CD8-positive, alpha-beta memory T cell (primary cell): ENCODE results near the gene ARIH1. TPM values are rescaled to one million over a fixed set of nuclear protein-coding genes. Genes with fewer than 3 reads are reported as not detected.

ENCODE experiments used
- CTCF ChIA-PET: fragments of 350-600 bp; sonication (Branson Sonifier 250); formaldehyde crosslinking; loops from one replicate; lab custom pipeline; 2021; ENCODE audit warnings: antibody characterized with exemption; lab: Charles Lee
- POLR2A ChIA-PET: fragments of 350-600 bp; sonication (Branson Sonifier 250); formaldehyde crosslinking; loops from one replicate; lab custom pipeline; 2021; ENCODE audit warnings: antibody characterized with exemption; lab: Charles Lee
- DNase-seq, 5 donors: peaks; one replicate each; pipeline versions ENCODE4 v3.0.0 to v3.0.0-alpha.2; 2020 to 2022; ENCODE audit warnings: mixed read lengths in 1 of 5
- H3K27ac ChIP-seq: one replicate; pipeline ENCODE4 v1.7.0; 2013; ENCODE audit warnings: low read depth, mild to moderate bottlenecking, low read length, moderate library complexity
- H3K27me3 ChIP-seq: 2 replicates; pipeline ENCODE4 v1.7.0; 2013; ENCODE audit warnings: low read length, mild to moderate bottlenecking; ENCODE audit not compliant: insufficient read depth, poor library complexity, severe bottlenecking
- H3K36me3 ChIP-seq: 2 replicates; pipeline ENCODE4 v1.7.0; 2013; ENCODE audit warnings: mild to moderate bottlenecking, low read length, moderate library complexity; ENCODE audit not compliant: insufficient read depth
- H3K4me1 ChIP-seq: 2 replicates; pipeline ENCODE4 v1.7.0; 2013; ENCODE audit warnings: mild to moderate bottlenecking, low read length, moderate library complexity; ENCODE audit not compliant: insufficient read depth
- H3K4me3 ChIP-seq: 2 replicates; pipeline ENCODE4 v1.7.0; 2013; ENCODE audit warnings: mild to moderate bottlenecking, low read length
- H3K9me3 ChIP-seq: 2 replicates; pipeline ENCODE4 v1.7.0; 2013; ENCODE audit warnings: mild to moderate bottlenecking, low read length
- H3K27ac Mint-ChIP-seq, 8 donors: one replicate each; pipeline ENCODE4 v1.8.0; 2020 to 2021; ENCODE audit warnings: mixed read lengths in 8 of 8, mild to moderate bottlenecking in 6 of 8, inconsistent platforms in 3 of 8, moderate library complexity in 3 of 8
- H3K27me3 Mint-ChIP-seq, 2 donors: one replicate each; pipeline ENCODE4 v1.8.0; 2020 to 2021; ENCODE audit warnings: mixed read lengths in 2 of 2, mild to moderate bottlenecking in 1 of 2, moderate library complexity in 1 of 2
- H3K36me3 Mint-ChIP-seq, 3 donors: one replicate each; pipeline ENCODE4 v1.8.0; 2020 to 2021; ENCODE audit warnings: mixed read lengths in 3 of 3, inconsistent platforms in 1 of 3, mild to moderate bottlenecking in 1 of 3
- H3K4me1 Mint-ChIP-seq, 3 donors: one replicate each; pipeline ENCODE4 v1.8.0; 2020 to 2021; ENCODE audit warnings: mixed read lengths in 3 of 3, inconsistent platforms in 1 of 3, mild to moderate bottlenecking in 1 of 3
- H3K4me3 Mint-ChIP-seq, 7 donors: one replicate each; pipeline ENCODE4 v1.8.0; 2020 to 2021; ENCODE audit warnings: mixed read lengths in 7 of 7, mild to moderate bottlenecking in 6 of 7, moderate library complexity in 4 of 7, inconsistent platforms in 2 of 7
- H3K9me3 Mint-ChIP-seq, 5 donors: one replicate each; pipeline ENCODE4 v1.8.0; 2020 to 2022; ENCODE audit warnings: mixed read lengths in 5 of 5, mild to moderate bottlenecking in 3 of 5, moderate library complexity in 2 of 5, inconsistent platforms in 1 of 5
- polyA plus RNA-seq: library from polyadenylated mRNA; unstranded; fragments of 300-500 nt; fragmentation: Illumina TruSeq; gene quantifications from one replicate; pipeline ENCODE4 v1.2.3, GENCODE V29; 2021
- total RNA-seq, 2 experiments: library from RNA; stranded (reverse); gene quantifications; one replicate each; pipeline ENCODE4 v1.2.3, GENCODE V29; 2021

ARIH1 gene
- total and polyA plus RNA-seq, 3 experiments from 2014 or later, result 24.3 to 164 (median 153) TPM

GRCh38 chr15:72541674-72542073 lies 67.5 kb downstream of the ARIH1 start:
- Histone ChIP-seq H3K4me1 (peaks cover under 1% of the 10 kb centered on the region), H3K4me3 (no peak overlapping the region), H3K27me3 (no peaks in the 10 kb centered on the region), H3K9me3 (peaks cover 5% of the 10 kb centered on the region), H3K27ac (no peak overlapping the region), H3K36me3 (no peaks in the 10 kb centered on the region)
- Mint-ChIP-seq H3K36me3 (peaks cover 18 to 33% (median 19%) of the 10 kb centered on the region in 3 donors), H3K9me3 (peaks cover 0 to 15% (median 2%) of the 10 kb centered on the region in 5 donors), H3K4me3 (no peak overlapping the region), H3K27me3 (peaks cover 0 to 2% of the 10 kb centered on the region in 2 donors), H3K27ac (peak overlapping the region in 3 of 8 donors; percentile 14 to 48 (median 34)), H3K4me1 (peaks cover 34 to 62% (median 56%) of the 10 kb centered on the region in 3 donors)
- no peak for DNase-seq
- CTCF ChIA-PET, result no interaction called here
- POLR2A ChIA-PET, result no interaction called here

- no peak overlapping the region for H3K4me3 ChIP-seq
- Mint-ChIP-seq H3K4me1 (peaks cover 35 to 55% (median 46%) of the 10 kb centered on the region in 3 donors), H3K27me3 (peaks cover 0 to 4% of the 10 kb centered on the region in 2 donors), H3K27ac (no peak overlapping the region), H3K4me3 (no peak overlapping the region), H3K36me3 (peaks cover 12 to 49% (median 13%) of the 10 kb centered on the region in 3 donors), H3K9me3 (peaks cover 0 to 7% (median 0%) of the 10 kb centered on the region in 5 donors)
- no peak for DNase-seq
- CTCF ChIA-PET, result no interaction called here
- no peaks in the 10 kb centered on the region for H3K27me3 ChIP-seq
- peaks cover 6% of the 10 kb centered on the region for H3K36me3 ChIP-seq
- H3K4me1 ChIP-seq, result no peaks in the 10 kb centered on the region
- no peak overlapping the region for H3K27ac ChIP-seq
- H3K9me3 ChIP-seq, result peaks cover 5% of the 10 kb centered on the region
- POLR2A ChIA-PET, result no interaction called here
Measured at GRCh38 chr15:72545156-72545555, 71.0 kb downstream of the ARIH1 start.

- Histone ChIP-seq H3K27ac (no peak overlapping the region), H3K27me3 (no peaks in the 10 kb centered on the region), H3K36me3 (peaks cover 16% of the 10 kb centered on the region), H3K4me3 (no peak overlapping the region), H3K9me3 (no peaks in the 10 kb centered on the region), H3K4me1 (no peaks in the 10 kb centered on the region)
- no peaks in the 10 kb centered on the region for H3K27me3 Mint-ChIP-seq
- H3K4me3 Mint-ChIP-seq, result no peak overlapping the region
- DNase-seq, result no peak
- H3K9me3 Mint-ChIP-seq, result no peaks in the 10 kb centered on the region
- POLR2A ChIA-PET, result interaction anchor here (0.7 kb wide), 1 partner anchor 79 kb away, joined by 3 read pairs; no protein-coding TSS in a partner anchor
- peaks cover 23 to 68% (median 64%) of the 10 kb centered on the region in 3 donors for H3K4me1 Mint-ChIP-seq
- CTCF ChIA-PET, result no interaction called here
- H3K27ac Mint-ChIP-seq, result peak overlapping the region in 3 of 8 donors; percentile 9 to 59 (median 12)
- H3K36me3 Mint-ChIP-seq, result peaks cover 0 to 59% (median 14%) of the 10 kb centered on the region in 3 donors
Measured at GRCh38 chr15:72554471-72555425, 80.6 kb downstream of the ARIH1 start.

GRCh38 chr15:72559781-72560180 lies 85.7 kb downstream of the ARIH1 start:
- H3K9me3 Mint-ChIP-seq, result no peaks in the 10 kb centered on the region
- ChIA-PET POLR2A (no interaction called here), CTCF (no interaction called here)
- Histone ChIP-seq H3K9me3 (no peaks in the 10 kb centered on the region), H3K4me1 (no peaks in the 10 kb centered on the region), H3K27me3 (no peaks in the 10 kb centered on the region), H3K4me3 (no peak overlapping the region), H3K36me3 (peaks cover 10% of the 10 kb centered on the region), H3K27ac (no peak overlapping the region)
- DNase-seq, result no peak
- peaks cover 27 to 56% (median 46%) of the 10 kb centered on the region in 3 donors for H3K4me1 Mint-ChIP-seq
- no peak overlapping the region for H3K4me3 Mint-ChIP-seq
- peaks cover 0 to 85% (median 29%) of the 10 kb centered on the region in 3 donors for H3K36me3 Mint-ChIP-seq
- no peak overlapping the region for H3K27ac Mint-ChIP-seq
- H3K27me3 Mint-ChIP-seq, result no peaks in the 10 kb centered on the region

- Mint-ChIP-seq H3K9me3 (no peaks in the 10 kb centered on the region), H3K27me3 (no peaks in the 10 kb centered on the region), H3K27ac (peak overlapping the region in 4 of 8 donors; percentile 4 to 35 (median 20)), H3K4me3 (no peak overlapping the region), H3K4me1 (peaks cover 22 to 49% (median 39%) of the 10 kb centered on the region in 3 donors), H3K36me3 (peaks cover 0 to 81% (median 26%) of the 10 kb centered on the region in 3 donors)
- H3K4me1 ChIP-seq, result no peaks in the 10 kb centered on the region
- no peak overlapping the region for H3K27ac ChIP-seq
- peaks cover 10% of the 10 kb centered on the region for H3K36me3 ChIP-seq
- H3K4me3 ChIP-seq, result no peak overlapping the region
- H3K27me3 ChIP-seq, result no peaks in the 10 kb centered on the region
- POLR2A ChIA-PET, result interaction anchor here (0.6 kb wide), 1 partner anchor 1181 kb away, joined by 10 read pairs; no protein-coding TSS in a partner anchor
- no peak for DNase-seq
- CTCF ChIA-PET, result no interaction called here
- H3K9me3 ChIP-seq, result no peaks in the 10 kb centered on the region
Measured at GRCh38 chr15:72560458-72560857, 86.3 kb downstream of the ARIH1 start.

- Histone ChIP-seq H3K27ac (no peak overlapping the region), H3K27me3 (no peaks in the 10 kb centered on the region), H3K4me1 (no peaks in the 10 kb centered on the region), H3K9me3 (no peaks in the 10 kb centered on the region), H3K36me3 (peaks cover 5% of the 10 kb centered on the region), H3K4me3 (no peak overlapping the region)
- peaks cover 13 to 33% (median 20%) of the 10 kb centered on the region in 3 donors for H3K4me1 Mint-ChIP-seq
- ChIA-PET CTCF (interaction anchor here (1.6 kb wide), 1 partner anchor 11 kb away, joined by 5 read pairs; no protein-coding TSS in a partner anchor), POLR2A (no interaction called here)
- peaks cover 0 to 79% (median 17%) of the 10 kb centered on the region in 3 donors for H3K36me3 Mint-ChIP-seq
- DNase-seq, result no peak
- no peaks in the 10 kb centered on the region for H3K27me3 Mint-ChIP-seq
- no peaks in the 10 kb centered on the region for H3K9me3 Mint-ChIP-seq
- no peak overlapping the region for H3K4me3 Mint-ChIP-seq
- H3K27ac Mint-ChIP-seq, result peak overlapping the region in 3 of 8 donors; percentile 8 to 82 (median 11)
Measured at GRCh38 chr15:72562386-72562785, 88.3 kb downstream of the ARIH1 start.

- ChIA-PET POLR2A (no interaction called here), CTCF (interaction anchor here (1.6 kb wide), 1 partner anchor 12 kb away, joined by 5 read pairs; no protein-coding TSS in a partner anchor)
- Mint-ChIP-seq H3K27ac (peak overlapping the region in 3 of 8 donors; percentile 8 to 82 (median 38)), H3K4me3 (no peak overlapping the region), H3K4me1 (peaks cover 12 to 29% (median 15%) of the 10 kb centered on the region in 3 donors), H3K27me3 (no peaks in the 10 kb centered on the region), H3K36me3 (peaks cover 0 to 78% (median 17%) of the 10 kb centered on the region in 3 donors), H3K9me3 (no peaks in the 10 kb centered on the region)
- Histone ChIP-seq H3K27me3 (no peaks in the 10 kb centered on the region), H3K9me3 (no peaks in the 10 kb centered on the region), H3K27ac (no peak overlapping the region), H3K4me3 (no peak overlapping the region), H3K4me1 (no peaks in the 10 kb centered on the region), H3K36me3 (peaks cover 6% of the 10 kb centered on the region)
- no peak for DNase-seq
Measured at GRCh38 chr15:72562878-72563277, 88.7 kb downstream of the ARIH1 start.

- Histone ChIP-seq H3K27me3 (no peaks in the 10 kb centered on the region), H3K4me3 (no peak overlapping the region), H3K36me3 (peaks cover 9% of the 10 kb centered on the region), H3K9me3 (no peaks in the 10 kb centered on the region), H3K27ac (no peak overlapping the region), H3K4me1 (no peaks in the 10 kb centered on the region)
- H3K36me3 Mint-ChIP-seq, result peaks cover under 1 to 73% (median 15%) of the 10 kb centered on the region in 3 donors
- H3K4me3 Mint-ChIP-seq, result no peak overlapping the region
- no peaks in the 10 kb centered on the region for H3K9me3 Mint-ChIP-seq
- peaks cover 11 to 20% (median 12%) of the 10 kb centered on the region in 3 donors for H3K4me1 Mint-ChIP-seq
- ChIA-PET CTCF (no interaction called here), POLR2A (no interaction called here)
- DNase-seq, result no peak
- no peaks in the 10 kb centered on the region for H3K27me3 Mint-ChIP-seq
- peak overlapping the region in 2 of 8 donors; percentile 7 to 9 for H3K27ac Mint-ChIP-seq
Measured at GRCh38 chr15:72564091-72564490, 90.0 kb downstream of the ARIH1 start.
